HG02571 (cell line): ENCODE measurements around the gene SRP72.

Experiments
- ATAC-seq: cut with Tn5 transposase; IDR thresholded peaks from one replicate; pipeline ENCODE4 v1.9.1; 2021; ENCODE audit warnings: mild to moderate bottlenecking, moderate library complexity; ENCODE audit not compliant: unreplicated experiment

SRP72 gene

GRCh38 chr4:56544573-56545131 is 77.2 kb downstream of the SRP72 start:
- ATAC-seq = peak; percentile 99

- no peak for ATAC-seq
These were observed 83.2 kb downstream of the SRP72 start for GRCh38 chr4:56550642-56551041.

DNA sequence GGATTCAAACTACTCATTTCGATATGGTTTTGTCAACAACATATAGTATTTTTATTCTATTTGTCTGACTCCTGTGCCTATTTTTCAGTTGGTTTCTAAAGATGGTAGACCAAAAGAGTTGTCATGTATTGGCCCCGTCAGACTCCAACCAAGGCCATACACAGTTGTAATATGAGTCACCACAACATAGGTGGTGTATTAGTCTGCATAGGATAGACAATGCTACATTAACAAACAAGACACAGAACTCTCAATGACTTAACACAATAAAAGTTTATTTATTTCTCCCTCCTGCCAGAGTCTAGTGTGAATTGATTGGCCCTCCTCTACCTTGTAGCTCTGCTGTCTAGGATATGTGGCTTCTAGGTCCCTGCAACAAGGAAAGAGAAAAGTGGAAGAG is 84.1 kb downstream of the SRP72 start:
- ATAC-seq = no peak

GRCh38 chr4:56552273-56552672 is 84.9 kb downstream of the SRP72 start:
- ATAC-seq = no peak
